Stimulated activated CD8-positive, alpha-beta memory T cell treated with anti-CD3 and anti-CD28 coated beads, Interleukin-12 subunit alpha, Interleukin-12 subunit beta, amount 100 ng/mL, for 24 hours (primary cell): ENCODE data around the gene DLG2.
"Not testable (repeated sequence)": the region's sequence is repeated elsewhere in the genome, so short reads cannot be mapped to it uniquely, and the experiment has no call there.

Experiments used
- DNase-seq: peaks from one replicate; pipeline ENCODE4 v3.0.0-alpha.2; 2020; ENCODE audit errors: extremely low read depth

The DLG2 gene

DNA sequence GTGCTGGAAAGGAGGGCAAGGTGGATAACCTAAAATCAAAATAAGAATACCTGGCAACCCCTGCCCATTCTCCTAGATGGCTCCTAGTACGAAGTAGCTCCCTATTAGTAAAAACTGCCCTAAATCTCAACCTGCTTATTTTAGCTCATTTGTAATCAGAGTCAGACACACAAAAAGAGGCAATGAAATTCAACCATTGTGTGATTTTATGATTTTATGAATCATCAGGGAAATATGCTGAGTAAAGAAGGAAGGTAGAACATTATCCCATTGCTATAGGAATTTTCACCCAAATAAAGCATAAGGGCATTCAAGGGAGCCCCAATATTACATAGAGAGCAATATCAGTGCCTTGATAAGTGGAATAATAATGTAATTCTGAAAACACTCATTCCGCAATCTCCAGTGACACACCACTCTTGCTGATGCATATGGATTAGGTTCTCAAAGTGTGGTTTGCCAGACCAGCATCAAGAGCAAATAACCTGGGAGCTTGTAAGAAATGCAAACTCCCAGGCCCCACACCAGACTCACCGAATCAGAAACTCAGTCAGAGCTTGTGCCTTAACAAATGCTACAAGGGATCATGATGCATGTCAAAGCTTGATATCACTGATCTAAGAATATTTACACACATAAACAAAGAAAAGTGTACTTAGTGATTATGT, 789.6 kb downstream of the DLG2 start:
- DNase-seq, result no peak

DNA sequence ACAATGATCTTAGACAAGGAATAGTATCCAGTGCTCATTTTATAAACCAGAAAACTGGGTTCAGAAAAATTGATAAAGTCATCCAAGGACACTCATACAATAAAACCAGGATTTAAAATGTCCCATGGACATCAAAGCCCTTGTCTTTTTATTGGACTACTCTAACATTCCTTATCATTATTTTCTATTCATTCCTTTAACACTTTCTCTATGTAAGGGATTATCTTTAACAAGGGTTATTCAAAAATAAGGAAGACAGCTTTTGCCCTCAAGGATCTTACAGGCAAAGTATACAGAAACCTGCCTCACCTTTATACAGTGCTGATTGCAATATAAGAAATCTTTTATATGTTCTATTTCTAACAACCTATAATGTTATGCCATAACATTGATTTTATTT, 790.8 kb downstream of the DLG2 start:
- DNase-seq, result no peak

DNA sequence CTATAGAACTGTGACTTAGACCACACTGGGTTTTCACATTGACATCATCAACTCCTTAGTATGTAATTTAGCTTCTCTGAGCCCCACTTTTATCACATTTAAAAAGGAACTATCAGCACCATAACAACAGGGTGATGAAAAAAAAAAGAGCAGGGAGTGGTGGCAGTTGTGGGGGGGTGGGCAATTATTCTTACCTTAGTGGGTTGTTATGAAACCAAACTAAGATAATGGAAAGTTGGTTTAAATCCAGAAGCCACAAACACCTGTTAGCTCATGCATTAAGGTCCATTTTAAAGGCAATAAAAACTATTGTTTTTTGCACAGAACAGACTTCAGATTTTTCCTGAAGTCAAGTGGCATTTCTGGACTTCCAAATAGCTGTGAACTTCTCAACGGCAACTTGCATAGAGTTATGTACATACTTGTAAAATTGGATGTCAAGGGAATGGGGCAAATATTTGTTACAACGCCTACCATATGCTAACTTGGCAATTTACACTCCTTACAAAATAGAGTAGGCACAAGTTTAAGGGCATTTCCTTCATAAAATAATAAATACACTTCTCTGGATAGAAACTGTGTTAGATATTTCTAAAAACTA, 793.6 kb downstream of the DLG2 start:
- no peak for DNase-seq

DNA sequence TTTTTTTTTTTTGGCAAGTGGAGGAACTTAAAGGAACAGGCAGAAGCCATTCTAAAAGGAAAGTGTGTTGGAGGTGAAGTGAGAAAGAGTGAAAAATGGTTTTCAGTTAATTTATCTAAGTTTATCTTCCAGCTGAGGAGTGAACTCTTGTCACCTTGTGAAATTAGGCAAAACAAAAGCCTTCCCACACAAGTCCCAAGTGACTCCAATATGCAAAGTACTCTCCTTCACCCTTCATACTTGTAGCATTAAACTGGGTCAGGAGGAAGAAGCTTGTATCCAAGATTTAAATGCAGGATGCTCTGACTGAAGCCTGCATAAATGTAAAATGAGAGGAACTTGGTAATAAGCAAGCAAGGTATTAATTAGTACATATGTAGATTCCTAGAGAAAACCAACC, 796.8 kb downstream of the DLG2 start:
- no peak for DNase-seq

DNA sequence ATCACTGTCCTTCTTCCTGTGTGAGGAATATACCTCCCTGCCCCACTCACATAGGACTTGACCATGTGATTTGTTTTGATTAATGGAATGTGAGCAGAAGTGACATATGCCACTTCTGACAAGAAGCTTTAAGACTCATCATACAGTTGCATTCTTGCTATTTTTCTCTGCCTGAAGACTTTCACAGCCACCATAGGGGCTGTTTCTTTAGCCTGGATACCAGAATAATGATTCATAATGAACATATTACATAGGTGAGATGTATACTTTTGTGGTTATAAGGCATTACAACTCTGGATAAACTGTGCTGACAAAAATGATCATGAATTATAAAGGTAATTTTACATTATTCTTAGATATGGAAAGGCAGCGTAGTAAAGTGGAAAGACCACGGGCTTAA, 798.0 kb downstream of the DLG2 start:
- DNase-seq, result no peak

DNA sequence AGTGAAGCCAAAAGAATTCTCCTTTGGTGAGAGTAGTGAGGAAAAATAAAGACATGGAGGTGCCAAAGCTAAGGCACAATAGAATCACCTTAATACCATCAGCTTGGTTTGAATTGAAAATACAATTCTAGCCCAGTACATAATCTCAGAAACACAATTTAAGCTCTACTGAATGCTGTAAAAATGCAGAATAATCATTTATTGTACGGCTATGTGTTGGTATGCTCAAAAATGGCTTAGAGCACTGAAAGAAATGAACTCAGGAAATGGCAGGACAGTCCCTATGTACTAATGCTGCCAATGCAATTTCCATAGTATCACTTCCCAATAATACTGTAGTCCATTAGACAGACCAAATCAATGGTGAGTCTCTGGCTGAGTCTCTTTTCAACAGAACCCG, 798.5 kb downstream of the DLG2 start:
- DNase-seq, result no peak

DNA sequence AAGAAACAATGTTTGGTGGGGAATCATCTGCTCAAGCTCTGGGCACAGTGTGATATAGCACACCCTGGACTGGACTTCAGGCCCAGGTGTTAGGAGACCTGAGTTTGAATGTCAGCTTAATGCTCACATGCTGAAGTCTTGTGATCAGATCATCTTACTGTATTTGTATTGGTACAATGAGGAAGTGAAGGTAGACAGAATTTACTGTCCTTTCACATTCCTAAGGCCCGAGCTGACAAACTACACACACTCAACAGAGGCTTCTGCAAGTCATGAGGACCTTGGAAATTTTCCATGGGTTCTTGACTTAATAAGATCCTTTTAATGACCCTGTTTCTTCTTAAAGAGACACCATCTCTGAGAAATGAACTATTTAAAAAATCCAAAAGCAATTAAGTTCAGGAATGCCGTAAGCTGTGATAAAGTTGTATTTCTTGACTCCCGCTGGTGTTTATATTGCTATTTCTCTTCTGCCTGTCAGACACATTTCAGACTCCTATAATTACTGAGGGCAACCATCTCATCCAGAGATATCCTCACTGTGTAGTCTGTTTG, 802.0 kb downstream of the DLG2 start:
- no peak for DNase-seq

DNA sequence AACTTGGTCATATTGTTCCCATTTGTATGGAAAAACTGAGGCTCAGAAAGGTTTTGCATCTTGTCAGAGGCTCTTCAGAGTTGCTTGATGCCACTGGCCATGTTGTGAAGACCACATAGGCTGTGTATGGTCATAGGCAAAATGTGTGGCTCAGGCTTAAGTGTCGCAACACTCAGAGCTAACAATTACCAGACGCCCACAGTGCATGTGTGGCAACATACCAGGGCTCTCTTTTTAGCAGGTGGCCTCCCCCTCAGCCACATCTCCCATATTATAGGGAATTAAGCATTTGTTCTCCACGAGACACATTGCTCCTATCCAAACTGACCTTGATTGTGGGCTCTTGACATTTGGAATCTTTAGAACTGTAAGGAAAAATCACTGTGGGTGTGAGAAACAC, 802.5 kb downstream of the DLG2 start:
- no peak for DNase-seq

DNA sequence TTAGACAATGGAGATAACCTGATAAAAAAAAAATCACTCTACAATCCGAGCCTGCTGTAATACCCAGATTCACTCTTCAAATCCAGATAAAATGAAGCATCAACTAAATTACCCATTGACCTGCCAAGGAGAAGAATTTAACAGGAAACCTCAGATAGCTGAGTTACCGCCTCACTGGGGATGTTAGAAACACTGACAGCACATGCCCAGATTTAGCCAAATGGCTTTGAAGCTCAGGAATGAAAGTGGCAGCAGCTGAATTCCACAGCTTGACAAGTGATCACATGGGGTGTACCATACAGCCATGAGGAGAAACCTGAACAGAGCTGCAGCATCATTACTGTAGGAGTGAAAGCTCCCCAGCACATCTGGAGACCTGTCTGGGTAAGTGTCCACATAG, 807.6 kb downstream of the DLG2 start:
- no peak for DNase-seq

DNA sequence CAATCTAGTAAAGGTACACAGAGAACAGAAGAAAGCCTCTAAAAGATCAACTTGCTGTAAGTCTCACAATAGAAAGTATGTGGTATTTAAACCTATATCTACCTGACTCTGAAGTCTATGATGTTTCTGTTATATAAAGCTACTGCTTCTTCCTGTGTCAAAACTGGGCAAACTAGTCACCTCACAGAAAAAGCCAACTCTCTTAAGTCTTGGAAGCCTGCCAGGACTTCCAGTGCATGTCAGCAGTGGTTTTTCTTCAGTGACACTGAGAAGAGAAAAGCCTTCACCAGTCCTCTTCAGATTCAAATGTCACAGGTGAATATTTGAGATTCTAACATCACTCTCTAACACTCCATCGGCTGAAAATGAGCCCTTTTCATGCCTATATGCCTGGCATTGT, 808.0 kb downstream of the DLG2 start:
- no peak for DNase-seq

DNA sequence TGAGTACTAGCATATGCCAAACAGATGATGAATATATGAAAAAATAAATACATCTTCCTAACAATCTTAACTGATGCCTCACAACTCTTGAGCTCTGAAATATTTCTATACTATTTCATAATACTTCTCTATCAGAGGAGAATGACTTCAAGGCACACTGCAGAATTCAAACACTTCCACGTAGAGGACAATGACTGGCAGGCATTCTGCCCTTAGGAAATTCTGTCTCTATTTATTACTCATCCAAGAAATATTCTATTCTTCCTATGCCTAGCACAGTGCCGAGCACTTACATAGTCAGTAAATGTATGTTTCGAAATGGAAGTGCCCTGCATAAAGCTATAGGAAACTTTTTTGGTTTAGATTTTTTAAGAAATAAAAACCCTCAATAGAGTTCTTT, 809.1 kb downstream of the DLG2 start:
- DNase-seq, result no peak

DNA sequence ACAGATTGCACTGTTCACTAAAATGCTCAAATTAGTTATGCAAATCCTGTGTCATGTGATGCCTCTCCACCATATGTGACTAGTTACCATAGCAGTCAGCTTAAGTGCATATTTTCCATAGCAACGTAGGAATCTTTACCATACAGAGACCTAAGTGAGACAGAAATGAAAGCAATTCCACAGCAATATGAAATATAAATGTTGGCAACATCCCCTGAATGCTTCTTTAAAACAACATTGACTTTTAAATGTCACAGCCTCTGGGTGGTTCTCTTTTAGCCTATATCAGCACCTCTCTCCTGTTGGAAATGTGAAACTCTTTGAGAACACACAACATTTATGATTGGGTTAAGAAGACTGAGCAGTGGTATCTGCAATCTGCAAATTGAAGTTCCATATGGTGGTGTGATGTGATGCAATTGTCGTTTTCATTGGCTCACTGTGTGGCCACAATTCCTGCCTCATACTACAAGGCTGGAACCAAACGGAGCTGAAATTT, 814.6 kb downstream of the DLG2 start:
- no peak for DNase-seq

DNA sequence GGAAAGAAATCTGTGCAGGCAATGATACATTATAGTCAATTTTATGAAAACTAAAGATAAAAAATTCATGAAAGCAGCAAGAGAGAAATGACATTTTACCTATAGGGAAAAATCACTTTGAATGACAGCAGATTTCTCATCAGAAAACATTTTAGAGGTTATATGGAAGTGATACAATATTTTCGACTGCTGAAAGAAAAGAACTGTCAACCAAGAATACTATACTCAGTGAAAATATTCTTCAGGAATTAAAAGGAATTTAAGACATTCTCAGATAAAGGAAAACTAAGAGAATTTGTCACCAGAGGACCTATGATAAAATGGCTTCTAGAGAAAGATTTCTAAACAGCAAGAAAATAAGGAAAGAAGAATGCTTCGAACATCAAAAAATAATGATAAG, 820.8 kb downstream of the DLG2 start:
- DNase-seq, result no peak

DNA sequence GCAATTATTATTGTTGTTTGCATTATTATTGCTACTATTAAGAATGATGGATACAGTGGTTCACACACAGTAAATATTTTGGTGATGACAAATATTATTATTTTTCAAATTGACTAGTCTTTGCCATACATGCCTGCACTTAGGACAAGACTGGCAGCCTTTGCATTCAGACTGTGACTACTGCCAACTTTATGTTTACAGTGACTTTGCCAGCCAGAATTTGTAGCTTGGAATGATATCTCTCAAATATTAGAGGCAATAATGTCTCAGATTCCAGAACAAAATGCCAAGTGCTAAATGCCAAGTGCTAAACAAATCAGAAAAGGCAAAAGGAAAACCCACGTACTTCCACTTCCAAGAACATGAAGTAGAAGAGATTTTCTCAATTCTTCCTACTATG, 823.1 kb downstream of the DLG2 start:
- DNase-seq, result no peak

DNA sequence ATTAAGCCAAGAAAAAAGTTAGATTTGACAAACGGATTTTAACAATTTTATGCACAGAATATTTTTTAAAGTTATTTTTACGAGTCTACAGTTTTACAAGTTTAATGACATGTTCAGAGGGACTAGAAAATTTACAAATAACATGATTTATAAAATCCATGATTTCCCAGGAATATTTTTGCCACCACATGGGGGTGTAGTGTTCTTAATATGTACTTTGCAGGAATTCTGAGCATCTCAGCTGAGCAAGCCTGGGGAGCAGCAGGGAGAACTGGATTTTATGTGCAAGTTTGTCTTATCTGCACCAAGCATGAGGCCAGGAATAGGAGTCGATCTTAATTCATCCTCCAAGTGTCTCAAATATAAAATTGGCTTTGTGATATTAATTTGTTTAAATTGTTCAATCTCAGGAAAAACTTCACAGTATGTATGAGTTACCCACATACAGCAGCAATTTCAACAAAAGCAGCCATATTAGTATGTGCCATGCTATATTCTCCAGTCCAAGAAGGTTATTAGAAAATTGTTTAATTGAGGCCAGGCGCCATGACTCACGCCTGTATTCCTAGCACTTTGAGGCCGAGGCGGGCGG, 826.3 kb downstream of the DLG2 start:
- DNase-seq, result no peak

DNA sequence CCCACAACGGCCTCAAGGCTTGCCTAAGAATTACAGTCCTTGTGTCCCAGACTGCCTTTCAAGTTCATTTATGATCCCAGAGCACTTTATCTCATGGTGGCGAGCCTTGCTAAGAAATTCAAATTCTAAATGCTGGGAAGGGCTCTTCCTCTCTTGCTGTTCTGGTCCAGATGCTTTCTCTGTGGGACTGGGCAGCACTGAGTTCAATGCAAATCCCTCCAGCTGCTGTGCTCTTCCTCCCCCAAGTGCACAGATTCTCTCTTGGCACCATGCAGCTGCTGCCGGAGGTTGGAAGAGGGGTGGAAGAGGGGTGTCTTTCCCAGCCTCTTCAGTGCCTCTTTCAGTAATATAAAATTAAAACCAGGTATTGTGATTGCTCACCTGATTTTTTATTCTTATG, 828.0 kb downstream of the DLG2 start:
- no peak for DNase-seq

DNA sequence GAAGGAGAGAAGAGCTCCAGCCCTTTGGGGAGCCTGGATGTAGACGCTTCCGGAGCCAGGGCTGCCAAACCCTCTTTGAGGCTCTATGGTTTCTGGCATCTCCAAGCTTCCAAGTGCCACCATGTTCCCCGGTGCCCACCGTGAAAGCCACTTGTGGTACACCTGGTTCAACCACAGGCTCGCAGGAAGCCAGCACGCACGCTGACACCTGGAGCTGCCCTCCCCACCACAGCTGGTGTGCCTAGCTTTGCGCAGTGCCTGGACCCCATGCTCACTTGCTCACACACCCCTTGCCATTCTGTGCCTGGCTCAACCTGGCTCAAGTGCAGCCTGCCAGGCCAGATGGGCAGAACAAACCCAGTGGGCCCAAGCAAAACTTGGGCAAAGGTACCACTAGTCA, 831.4 kb downstream of the DLG2 start:
- no peak for DNase-seq

DNA sequence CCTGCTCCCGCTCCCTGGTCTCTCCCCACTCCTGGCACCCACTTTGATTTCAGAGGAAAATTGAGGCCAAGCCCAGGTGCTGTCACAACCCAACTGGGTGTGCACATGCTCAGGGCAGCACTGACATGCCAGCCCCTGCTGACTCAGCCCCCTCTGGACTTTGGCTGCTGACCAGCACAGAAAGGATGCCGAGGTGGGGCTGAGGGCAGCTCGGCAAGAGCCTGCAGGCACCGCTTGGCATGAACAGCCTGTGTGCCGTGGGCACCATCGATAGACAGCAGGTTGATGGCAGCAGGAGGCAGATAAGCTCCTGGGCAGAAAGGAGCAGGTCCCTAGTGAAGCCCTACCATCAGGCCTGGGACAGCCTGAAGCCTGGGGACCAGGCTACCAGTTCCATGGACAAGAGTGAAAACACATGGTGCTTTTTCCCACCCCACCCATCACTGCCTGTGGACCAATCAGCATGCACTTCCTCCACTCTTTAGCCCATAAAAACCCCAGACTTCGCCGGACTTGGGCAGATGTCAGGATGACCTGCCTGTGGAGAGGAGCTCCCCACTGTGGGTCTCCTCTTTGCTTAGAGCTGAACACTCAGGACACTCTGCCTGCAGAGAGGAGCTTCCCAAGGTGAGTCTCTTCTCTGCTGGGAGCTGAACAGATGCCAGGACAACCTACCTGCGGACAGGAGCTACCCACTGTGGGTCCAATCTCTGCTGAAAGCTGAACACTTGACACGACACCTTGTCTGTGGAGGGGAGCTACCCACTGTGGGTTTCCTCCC, 832.3 kb downstream of the DLG2 start:
- no peak for DNase-seq

DNA sequence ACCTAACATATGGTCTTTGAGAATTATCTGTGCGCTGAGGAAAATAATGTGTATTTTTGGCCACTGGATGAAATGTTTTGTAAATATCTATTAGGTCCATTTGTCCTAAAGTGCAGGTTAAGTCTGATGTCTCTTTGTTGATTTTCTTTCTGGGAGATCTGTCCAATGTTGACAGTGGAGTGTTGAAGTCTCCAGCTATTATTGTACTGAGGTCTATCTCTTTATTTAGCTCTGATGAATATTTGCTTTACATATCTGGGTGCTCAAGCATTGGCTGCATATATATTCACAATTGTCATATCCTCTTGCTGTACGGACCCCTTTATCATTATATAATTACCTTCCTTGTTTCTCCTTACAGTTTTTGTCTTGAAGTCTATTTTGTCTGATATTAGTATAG, 833.8 kb downstream of the DLG2 start:
- DNase-seq, result no peak

DNA sequence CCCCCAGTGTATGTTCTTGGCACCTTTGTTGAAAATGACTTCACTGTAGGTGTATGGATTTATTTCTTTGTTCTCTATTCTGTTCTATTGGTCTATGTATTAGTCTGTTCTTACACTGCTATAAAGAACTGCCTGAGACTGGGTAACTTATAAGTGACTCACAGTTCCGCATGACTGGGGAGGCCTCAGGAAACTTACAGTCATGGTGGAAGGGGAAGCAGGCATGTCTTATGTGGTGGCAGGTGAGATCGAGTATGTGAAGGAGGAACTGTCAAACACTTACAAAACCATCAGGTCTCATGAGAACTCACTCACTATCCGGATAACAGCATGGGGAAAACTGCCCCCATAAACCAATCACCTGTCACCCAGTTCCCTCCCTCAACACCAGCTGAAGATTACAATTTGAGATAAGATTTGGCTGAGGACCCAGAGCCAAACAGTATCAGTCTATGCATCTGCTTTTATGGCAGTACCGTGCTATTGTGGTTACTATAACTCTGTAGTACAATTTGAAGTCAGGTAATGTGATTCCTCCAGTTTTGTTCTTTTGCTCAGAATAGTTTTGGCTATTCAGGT, 836.2 kb downstream of the DLG2 start:
- no peak for DNase-seq

DNA sequence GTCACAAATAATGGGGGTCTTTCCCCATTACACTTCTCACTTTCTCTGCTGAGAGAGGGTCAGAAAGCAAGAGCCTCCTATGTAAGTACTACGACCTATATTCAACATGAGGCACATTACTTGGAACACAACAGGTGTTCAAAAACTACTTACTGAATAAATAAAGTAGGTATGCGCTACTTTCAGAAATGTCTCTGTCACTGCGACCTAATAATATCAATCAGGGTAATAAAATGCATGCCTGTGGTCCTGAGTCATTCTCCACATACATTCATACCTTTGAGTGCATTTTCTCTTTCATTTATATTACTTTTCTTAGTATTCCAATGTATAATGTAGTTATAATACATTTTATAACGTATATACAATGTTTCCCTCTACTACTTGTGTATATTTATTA, 838.9 kb downstream of the DLG2 start:
- DNase-seq, result no peak

DNA sequence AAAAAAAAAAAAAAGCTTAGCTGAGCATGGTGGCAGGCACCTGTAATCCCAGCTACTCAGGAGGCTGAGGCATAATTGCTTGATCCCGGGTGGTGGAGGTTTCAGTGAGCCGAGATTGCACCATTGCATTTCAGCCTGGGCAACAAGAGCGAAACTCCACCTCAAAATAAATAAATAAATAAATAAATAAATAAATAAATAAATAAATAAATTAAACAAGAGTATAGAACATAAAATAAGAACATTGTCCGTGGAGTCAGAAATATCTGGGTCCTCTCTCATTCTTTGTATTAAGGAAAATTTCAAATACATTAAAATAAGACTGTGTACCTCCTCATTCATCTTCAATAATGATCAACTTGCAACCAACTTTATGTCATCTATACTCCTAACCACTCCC, 843.0 kb downstream of the DLG2 start:
- not testable (repeated sequence) for DNase-seq
